Colonic mucosa (tissue), 4 donors: ENCODE measurements around the gene THADA. TPM values are rescaled to one million over a fixed set of nuclear protein-coding genes. Genes with fewer than 3 reads are reported as not detected.

Experiments used
- DNase-seq: peaks from one replicate; pipeline ENCODE4 v3.0.0-alpha.2; 2020
- H3K27ac ChIP-seq: fragments of 200-600 bp; one replicate; pipeline ENCODE4 v1.8.0; 2021
- H3K27me3 ChIP-seq: fragments of 200-600 bp; one replicate; pipeline ENCODE4 v1.8.0; 2021
- H3K36me3 ChIP-seq: fragments of 200-600 bp; one replicate; pipeline ENCODE4 v1.8.0; 2021
- H3K4me1 ChIP-seq: fragments of 200-600 bp; one replicate; pipeline ENCODE4 v1.8.0; 2021; ENCODE audit warnings: mild to moderate bottlenecking
- H3K4me3 ChIP-seq: fragments of 200-600 bp; one replicate; pipeline ENCODE4 v1.8.0; 2021
- H3K9ac ChIP-seq, 2 donors: one replicate each; pipeline ENCODE4 v1.7.0; 2013; ENCODE audit warnings: control low read depth in 2 of 2, low read depth in 2 of 2, low read length in 2 of 2
- H3K9me3 ChIP-seq: fragments of 200-600 bp; one replicate; pipeline ENCODE4 v1.8.0; 2021
- intact Hi-C: fragments of 100-400 bp; cut with DNase I; formaldehyde crosslinking; loops from one replicate; pipeline ENCODE4 v1.14.1; 2022
- total RNA-seq, 2 donors: library from RNA; stranded (reverse); fragmentation: NEBNext Ultra II Directional in 1 of 2; extraction: Animal tissue kit (Norgen Biotek cat#: 25700) in 1 of 2; gene quantifications; one replicate each; pipeline ENCODE4 v1.2.1, GENCODE V29; 2021
- TF ChIP-seq, protein P1 (sequence below): fragments of 200-600 bp; IDR thresholded peaks from one replicate; pipeline ENCODE4 v1.8.0; 2022; ENCODE audit warnings: antibody characterized with exemption, mild to moderate bottlenecking
- donor health status: healthy.
- donor health status: DM: no; HTN: no; CAD: no.
- donor health status: DM: no; HTN: no; CAD: no.

THADA gene
- total RNA-seq, 2 donors from 2014 or later: 14.6 to 31.4 TPM

DNA sequence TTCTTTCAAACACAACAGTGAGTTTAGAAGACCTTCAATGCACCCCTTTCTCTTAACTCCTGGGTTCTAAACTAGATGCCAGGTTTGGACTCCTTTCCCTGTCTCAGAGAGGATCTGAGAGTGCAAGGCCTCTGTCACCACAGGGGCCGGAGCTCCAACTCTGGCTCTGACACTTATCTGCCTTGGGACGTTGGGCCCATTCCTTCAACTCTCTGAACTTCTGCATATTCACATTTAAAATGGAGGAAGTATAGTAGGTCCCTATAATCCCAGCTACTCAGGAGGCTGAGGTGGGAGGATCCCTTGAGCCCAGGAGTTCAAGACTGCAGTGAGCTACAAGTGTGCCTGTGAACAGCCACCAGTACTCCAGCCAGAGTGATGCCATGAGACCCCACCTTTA, 325.4 kb downstream of the THADA start:
- Histone ChIP-seq H3K4me1 (no peaks in the 10 kb centered on the region), H3K27ac (peak overlapping the region; percentile 58)

DNA sequence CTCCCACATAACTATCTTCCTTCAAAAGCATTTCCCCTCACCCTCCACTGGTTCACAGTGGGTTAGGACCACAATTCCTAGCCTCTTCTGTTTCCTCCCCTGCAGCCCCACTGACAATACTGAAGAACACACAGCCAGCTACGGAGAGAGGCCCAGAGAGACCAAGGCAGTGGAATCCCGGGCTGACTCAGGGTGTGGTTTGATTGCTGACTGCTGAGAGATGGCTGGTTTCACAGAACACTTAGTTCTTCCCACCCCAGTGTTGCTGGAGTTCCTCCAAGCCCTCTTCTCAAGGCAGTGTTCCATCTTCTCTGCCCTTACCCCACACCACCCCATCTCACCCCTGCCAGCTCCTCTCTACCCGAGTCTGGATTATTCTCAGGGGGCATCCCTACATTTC, 326.1 kb downstream of the THADA start:
- Histone ChIP-seq H3K4me3 (no peak overlapping the region), H3K27ac (peak overlapping the region; percentile 58), H3K27me3 (no peaks in the 10 kb centered on the region), H3K9ac (peak overlapping the region in 1 of 2 donors; percentile 57), H3K9me3 (no peaks in the 10 kb centered on the region), H3K36me3 (no peaks in the 10 kb centered on the region), H3K4me1 (no peaks in the 10 kb centered on the region)
- intact Hi-C loops: no loop called here
- DNase-seq: peak; percentile 51
- TF ChIP-seq, protein P1, sequence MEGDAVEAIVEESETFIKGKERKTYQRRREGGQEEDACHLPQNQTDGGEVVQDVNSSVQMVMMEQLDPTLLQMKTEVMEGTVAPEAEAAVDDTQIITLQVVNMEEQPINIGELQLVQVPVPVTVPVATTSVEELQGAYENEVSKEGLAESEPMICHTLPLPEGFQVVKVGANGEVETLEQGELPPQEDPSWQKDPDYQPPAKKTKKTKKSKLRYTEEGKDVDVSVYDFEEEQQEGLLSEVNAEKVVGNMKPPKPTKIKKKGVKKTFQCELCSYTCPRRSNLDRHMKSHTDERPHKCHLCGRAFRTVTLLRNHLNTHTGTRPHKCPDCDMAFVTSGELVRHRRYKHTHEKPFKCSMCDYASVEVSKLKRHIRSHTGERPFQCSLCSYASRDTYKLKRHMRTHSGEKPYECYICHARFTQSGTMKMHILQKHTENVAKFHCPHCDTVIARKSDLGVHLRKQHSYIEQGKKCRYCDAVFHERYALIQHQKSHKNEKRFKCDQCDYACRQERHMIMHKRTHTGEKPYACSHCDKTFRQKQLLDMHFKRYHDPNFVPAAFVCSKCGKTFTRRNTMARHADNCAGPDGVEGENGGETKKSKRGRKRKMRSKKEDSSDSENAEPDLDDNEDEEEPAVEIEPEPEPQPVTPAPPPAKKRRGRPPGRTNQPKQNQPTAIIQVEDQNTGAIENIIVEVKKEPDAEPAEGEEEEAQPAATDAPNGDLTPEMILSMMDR: no peak

More for the DNA sequence above, 325.4 kb downstream of the THADA start:
- Histone ChIP-seq H3K9me3 (no peaks in the 10 kb centered on the region), H3K4me3 (no peak overlapping the region), H3K36me3 (no peaks in the 10 kb centered on the region), H3K27me3 (no peaks in the 10 kb centered on the region), H3K9ac (no peak overlapping the region)
- DNase-seq: no peak
- intact Hi-C loops: no loop called here
- TF ChIP-seq, protein P1: no peak

DNA sequence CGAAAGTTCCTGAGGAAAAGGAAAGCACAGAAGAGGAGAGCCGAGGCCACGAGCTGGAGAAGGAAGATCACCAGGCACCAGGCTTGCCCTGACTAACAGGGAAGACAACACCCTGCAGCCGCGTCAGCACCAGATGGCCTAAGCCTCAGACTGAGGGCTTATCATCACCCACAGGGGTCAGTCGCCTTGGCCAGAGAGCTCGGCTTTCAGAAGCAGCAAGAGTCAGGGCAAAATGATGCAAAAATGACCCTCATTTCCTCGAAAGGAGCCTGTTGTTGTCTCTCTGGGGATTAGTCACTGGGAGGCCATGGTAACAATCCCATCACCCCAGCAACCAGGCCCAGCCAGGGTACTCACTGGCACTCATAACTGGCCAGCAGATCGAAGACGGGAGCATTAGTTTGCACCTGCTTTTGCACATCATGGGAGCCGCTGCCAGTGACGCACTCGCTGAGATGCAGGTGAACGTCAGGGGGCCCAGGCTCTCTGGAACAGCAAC, 326.7 kb downstream of the THADA start:
- no peaks in the 10 kb centered on the region for H3K9me3 ChIP-seq
- no peaks in the 10 kb centered on the region for H3K27me3 ChIP-seq
- intact Hi-C loops: no loop called here
- peak overlapping the region; percentile 58 for H3K27ac ChIP-seq
- peak overlapping the region; percentile 6 to 57 for H3K9ac ChIP-seq
- TF ChIP-seq, protein P1: no peak
- H3K4me1 ChIP-seq: no peaks in the 10 kb centered on the region
- no peak overlapping the region for H3K4me3 ChIP-seq
- no peaks in the 10 kb centered on the region for H3K36me3 ChIP-seq
- peak; percentile 53 for DNase-seq

DNA sequence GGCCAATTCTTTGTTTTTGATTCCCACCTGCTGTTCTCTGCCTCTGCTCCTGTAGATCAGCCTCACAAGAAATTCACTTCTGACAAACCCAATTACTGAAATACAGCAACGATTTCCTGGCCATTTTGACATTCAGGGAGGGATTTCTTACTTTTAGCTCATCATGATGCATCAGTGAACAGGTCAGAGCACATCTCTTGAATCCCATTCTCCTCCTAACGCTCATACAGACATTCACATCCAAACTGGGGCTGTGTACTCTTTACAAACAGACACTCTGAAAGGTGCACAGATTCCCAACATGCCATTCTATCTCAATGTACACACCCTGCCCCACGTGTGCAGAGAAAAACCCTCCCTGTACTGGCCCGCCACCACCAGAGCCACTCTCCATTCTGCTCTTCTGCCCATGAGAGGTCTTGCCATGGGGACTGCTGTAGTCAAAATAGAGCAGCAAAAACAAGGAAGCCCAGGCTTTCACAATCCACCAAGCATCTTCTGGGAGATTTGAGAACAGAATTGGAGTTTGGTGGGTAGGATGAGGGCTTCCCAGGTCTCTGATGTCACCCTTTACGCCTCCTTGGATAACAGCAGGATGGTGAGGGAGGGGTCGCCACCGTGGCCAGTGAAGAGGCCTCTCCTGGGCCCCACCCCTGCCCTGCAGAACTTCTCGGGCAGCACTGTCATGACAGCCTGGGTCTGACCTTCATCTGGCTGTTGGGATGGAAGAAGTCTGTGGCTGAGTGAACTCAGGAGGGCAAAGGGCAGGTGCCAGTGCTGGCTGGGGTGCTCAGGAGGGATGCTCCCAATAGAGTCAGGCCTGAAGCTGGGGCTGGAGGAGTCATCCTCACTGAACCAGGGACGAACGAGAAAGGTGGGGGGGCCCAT, 327.5 kb downstream of the THADA start:
- H3K9me3 ChIP-seq: no peaks in the 10 kb centered on the region
- no peaks in the 10 kb centered on the region for H3K4me1 ChIP-seq
- intact Hi-C loops: no loop called here
- no peaks in the 10 kb centered on the region for H3K27me3 ChIP-seq
- no peaks in the 10 kb centered on the region for H3K36me3 ChIP-seq
- no peak for DNase-seq
- peak overlapping the region in 1 of 2 donors; percentile 6 for H3K9ac ChIP-seq
- no peak overlapping the region for H3K4me3 ChIP-seq
- peak overlapping the region; percentile 58 for H3K27ac ChIP-seq
- TF ChIP-seq, protein P1: no peak

DNA sequence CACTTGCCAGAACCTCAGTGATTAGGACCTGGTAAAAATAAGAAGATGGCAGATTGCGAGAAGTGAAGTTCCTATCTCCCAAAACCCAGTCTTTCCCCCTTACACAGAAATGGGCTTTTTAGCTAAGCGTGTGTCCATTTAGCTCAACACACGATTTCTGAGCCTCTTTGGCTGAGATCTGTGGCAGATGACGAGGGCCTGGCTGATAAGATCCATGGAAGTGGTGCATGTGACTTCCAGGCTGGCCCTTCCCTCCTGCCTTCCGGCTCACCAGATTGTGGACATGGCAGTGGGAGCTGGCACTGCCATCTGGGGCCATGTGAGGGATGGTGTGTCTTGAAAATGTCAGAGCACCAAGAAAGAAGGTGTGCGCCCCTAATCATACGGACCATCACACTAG, 328.5 kb downstream of the THADA start:
- TF ChIP-seq, protein P1: no peak
- DNase-seq: no peak
- Histone ChIP-seq H3K27me3 (no peaks in the 10 kb centered on the region), H3K4me1 (no peaks in the 10 kb centered on the region), H3K4me3 (no peak overlapping the region), H3K9ac (no peak overlapping the region), H3K27ac (no peak overlapping the region), H3K9me3 (no peaks in the 10 kb centered on the region), H3K36me3 (no peaks in the 10 kb centered on the region)
- intact Hi-C loops: no loop called here
